Measurements from ENCODE around the gene IGSF8.

Gene IGSF8

GRCh38 chr1:160069460-160070231 lies 28.8 kb downstream of the IGSF8 start, which contains the start of gene KCNJ10 (continued):
- TF ChIP-seq ZNF629 (tag by site-specific recombination; IDR thresholded peaks at IDR 0.05) (no peak), ZNF335 (tag by site-specific recombination; conservative IDR thresholded peaks at IDR 0.05) (no peak), PBX3 (CRISPR knock-in tag; IDR thresholded peaks at IDR 0.05) (no peak), INSM2 (tag by site-specific recombination; IDR thresholded peaks at IDR 0.05) (no peak), ZNF777 (tag by site-specific recombination; IDR thresholded peaks at IDR 0.05; ENCODE audit: borderline replicate concordance) (peak; percentile 80; the same call in 1 of the 2 replicates), ZNF366 (tag by site-specific recombination; conservative IDR thresholded peaks at IDR 0.05) (no peak), OVOL3 (tag by site-specific recombination; IDR thresholded peaks at IDR 0.05) (no peak), FEZF1 (tag by site-specific recombination; IDR thresholded peaks at IDR 0.05) (no peak), ZSCAN18 (tag by site-specific recombination; IDR thresholded peaks at IDR 0.05) (no peak), ZNF121 (tag by site-specific recombination; IDR thresholded peaks at IDR 0.05) (no peak), ZNF658 (tag by site-specific recombination; IDR thresholded peaks at IDR 0.05) (no peak), HOXD13 (CRISPR knock-in tag; IDR thresholded peaks at IDR 0.05; ENCODE audit: borderline replicate concordance) (no peak), GLIS2 (tag by site-specific recombination; IDR thresholded peaks at IDR 0.05) (peak; percentile 49), ZBTB26 (tag by site-specific recombination; optimal IDR thresholded peaks at IDR 0.05) (no peak)
- TF ChIP-seq, protein P1, sequence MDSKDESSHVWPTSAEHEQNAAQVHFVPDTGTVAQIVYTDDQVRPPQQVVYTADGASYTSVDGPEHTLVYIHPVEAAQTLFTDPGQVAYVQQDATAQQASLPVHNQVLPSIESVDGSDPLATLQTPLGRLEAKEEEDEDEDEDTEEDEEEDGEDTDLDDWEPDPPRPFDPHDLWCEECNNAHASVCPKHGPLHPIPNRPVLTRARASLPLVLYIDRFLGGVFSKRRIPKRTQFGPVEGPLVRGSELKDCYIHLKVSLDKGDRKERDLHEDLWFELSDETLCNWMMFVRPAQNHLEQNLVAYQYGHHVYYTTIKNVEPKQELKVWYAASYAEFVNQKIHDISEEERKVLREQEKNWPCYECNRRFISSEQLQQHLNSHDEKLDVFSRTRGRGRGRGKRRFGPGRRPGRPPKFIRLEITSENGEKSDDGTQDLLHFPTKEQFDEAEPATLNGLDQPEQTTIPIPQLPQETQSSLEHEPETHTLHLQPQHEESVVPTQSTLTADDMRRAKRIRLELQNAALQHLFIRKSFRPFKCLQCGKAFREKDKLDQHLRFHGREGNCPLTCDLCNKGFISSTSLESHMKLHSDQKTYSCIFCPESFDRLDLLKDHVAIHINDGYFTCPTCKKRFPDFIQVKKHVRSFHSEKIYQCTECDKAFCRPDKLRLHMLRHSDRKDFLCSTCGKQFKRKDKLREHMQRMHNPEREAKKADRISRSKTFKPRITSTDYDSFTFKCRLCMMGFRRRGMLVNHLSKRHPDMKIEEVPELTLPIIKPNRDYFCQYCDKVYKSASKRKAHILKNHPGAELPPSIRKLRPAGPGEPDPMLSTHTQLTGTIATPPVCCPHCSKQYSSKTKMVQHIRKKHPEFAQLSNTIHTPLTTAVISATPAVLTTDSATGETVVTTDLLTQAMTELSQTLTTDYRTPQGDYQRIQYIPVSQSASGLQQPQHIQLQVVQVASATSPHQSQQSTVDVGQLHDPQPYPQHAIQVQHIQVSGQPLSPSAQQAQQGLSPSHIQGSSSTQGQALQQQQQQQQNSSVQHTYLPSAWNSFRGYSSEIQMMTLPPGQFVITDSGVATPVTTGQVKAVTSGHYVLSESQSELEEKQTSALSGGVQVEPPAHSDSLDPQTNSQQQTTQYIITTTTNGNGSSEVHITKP (tag by site-specific recombination; IDR thresholded peaks at IDR 0.05), result peak; percentile 48; the same call in 1 of the 2 replicates

DNA sequence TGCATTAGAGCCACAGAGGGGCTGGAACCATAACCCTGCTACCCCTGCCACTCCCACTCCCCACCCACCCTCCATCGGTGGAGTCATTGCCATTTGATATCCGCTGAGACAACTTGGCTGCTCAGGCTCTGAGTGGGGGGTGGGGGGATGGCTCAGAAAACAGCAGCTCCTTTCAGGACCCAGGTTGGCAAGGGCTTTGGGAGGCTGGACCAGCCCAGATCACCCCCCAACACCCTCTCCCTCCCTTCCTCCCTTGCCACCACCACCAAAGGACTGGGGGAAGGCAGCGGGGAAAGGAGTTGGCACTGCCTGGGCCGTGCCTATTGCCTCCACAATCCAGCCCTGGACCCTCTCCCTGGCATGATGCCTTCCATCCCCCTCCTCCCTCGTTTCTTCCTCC lies 30.2 kb downstream of the IGSF8 start:
- no peak for TF ChIP-seq KLF16 (tag by site-specific recombination; IDR thresholded peaks at IDR 0.05)
- no peak for TF ChIP-seq KLF9 (tag by site-specific recombination; IDR thresholded peaks at IDR 0.05; ENCODE audit: low read depth)
- TF ChIP-seq KLF1 (tag by site-specific recombination; IDR thresholded peaks at IDR 0.05), result peak; percentile 34
- no peak for TF ChIP-seq ZNF114 (tag by site-specific recombination; IDR thresholded peaks at IDR 0.05)
- no peak for TF ChIP-seq YY1 (tag by site-specific recombination; IDR thresholded peaks at IDR 0.05)
- TF ChIP-seq SP2 (tag by site-specific recombination; IDR thresholded peaks at IDR 0.05), result no peak
- CTCF ChIA-PET, result interaction anchor here (0.7 to 3.3 kb wide), 9 partner anchors 9 to 213 kb away, joined by 3 to 24 read pairs (median 9); no protein-coding TSS in a partner anchor
- H3K36me3 ChIP-seq (ENCODE audit: control insufficient read depth in 2 of 2, insufficient read depth in 1 of 2, low read length in 2 of 2), result no peaks in the 10 kb centered on the region
- H3K27ac ChIP-seq (ENCODE audit: extremely low read depth, low read depth, low read length), result no peak overlapping the region
- no peak overlapping the region for H3K4me3 ChIP-seq (ENCODE audit: low read depth, low read length)
- no peaks in the 10 kb centered on the region for H3K9me3 ChIP-seq (ENCODE audit: control insufficient read depth, insufficient read depth, low read depth, low read length)
- no peaks in the 10 kb centered on the region; the same call in 1 of the 2 replicates for H3K4me1 ChIP-seq (ENCODE audit: control insufficient read depth, insufficient read depth, low read length)
- POLR2A ChIA-PET, result no interaction called here
